GM18873 (cell line): ENCODE measurements around the gene NPHS1.
"Not testable (repeated sequence)": the region's sequence is repeated elsewhere in the genome, so short reads cannot be mapped to it uniquely, and the experiment has no call there.

Experiments
- ATAC-seq: cut with Tn5 transposase; IDR thresholded peaks from one replicate; pipeline ENCODE4 v1.9.1; 2021; ENCODE audit warnings: mild to moderate bottlenecking, moderate library complexity, moderate number of reproducible peaks; ENCODE audit not compliant: unreplicated experiment, low FRiP score

NPHS1 gene

GRCh38 chr19:35882114-35882832 lies 30.0 kb upstream of the NPHS1 start:
- no peak for ATAC-seq

- ATAC-seq: no peak
Measured at GRCh38 chr19:35879770-35880317, 27.5 kb upstream of the NPHS1 start.

- ATAC-seq: no peak
Measured at GRCh38 chr19:35879068-35879467, 26.8 kb upstream of the NPHS1 start.

GRCh38 chr19:35874392-35874930 lies 22.2 kb upstream of the NPHS1 start:
- ATAC-seq: no peak

- ATAC-seq: no peak
Measured at GRCh38 chr19:35872180-35872579, 19.9 kb upstream of the NPHS1 start.

GRCh38 chr19:35871611-35872010 lies 19.3 kb upstream of the NPHS1 start:
- no peak for ATAC-seq

GRCh38 chr19:35870798-35871197 lies 18.5 kb upstream of the NPHS1 start:
- ATAC-seq: no peak

GRCh38 chr19:35870124-35870736 lies 17.9 kb upstream of the NPHS1 start:
- not testable (repeated sequence) for ATAC-seq

- ATAC-seq: no peak
Measured at GRCh38 chr19:35869327-35870123, 17.2 kb upstream of the NPHS1 start.

- ATAC-seq: no peak
Measured at GRCh38 chr19:35868823-35869326, 16.6 kb upstream of the NPHS1 start.

GRCh38 chr19:35868172-35868822 lies 16.0 kb upstream of the NPHS1 start, which contains the start of gene APLP1:
TSS of gene APLP1 (plus strand) at chr19:35868574. CDS start at chr19:35868637, 63 bp downstream.
- ATAC-seq: no peak

GRCh38 chr19:35863018-35863417 lies 10.7 kb upstream of the NPHS1 start:
- ATAC-seq: no peak

- ATAC-seq: no peak
Measured at GRCh38 chr19:35862528-35862927, 10.2 kb upstream of the NPHS1 start.

GRCh38 chr19:35861640-35862160 lies 9.4 kb upstream of the NPHS1 start:
- ATAC-seq: no peak

GRCh38 chr19:35860818-35861639 lies 8.7 kb upstream of the NPHS1 start:
- ATAC-seq: no peak

- no peak for ATAC-seq
Measured at GRCh38 chr19:35860436-35860817, 8.1 kb upstream of the NPHS1 start.

GRCh38 chr19:35859414-35859813 lies 7.1 kb upstream of the NPHS1 start:
- ATAC-seq: no peak

- no peak for ATAC-seq
Measured at GRCh38 chr19:35858311-35858710, 6.0 kb upstream of the NPHS1 start.

GRCh38 chr19:35856546-35857149 lies 4.3 kb upstream of the NPHS1 start, which contains the start of gene KIRREL2:
TSS of gene KIRREL2 (plus strand) at chr19:35856911. CDS start at chr19:35857120, 209 bp downstream.
- no peak for ATAC-seq
